HG03196 (cell line): ENCODE results near the gene RNASE9.
"Not testable (repeated sequence)": the region's sequence is repeated elsewhere in the genome, so short reads cannot be mapped to it uniquely, and the experiment has no call there.

ENCODE experiments used
- ATAC-seq: cut with Tn5 transposase; IDR thresholded peaks from one replicate; pipeline ENCODE4 v1.9.1; 2021; ENCODE audit not compliant: unreplicated experiment

Gene RNASE9

GRCh38 chr14:20524027-20524426 is 36.8 kb downstream of the RNASE9 start:
- no peak for ATAC-seq

GRCh38 chr14:20522332-20522731 is 38.5 kb downstream of the RNASE9 start:
- ATAC-seq = no peak

- ATAC-seq = no peak
Observed at GRCh38 chr14:20516921-20517320, 43.9 kb downstream of the RNASE9 start.

GRCh38 chr14:20515846-20516245 is 45.0 kb downstream of the RNASE9 start:
- ATAC-seq = no peak

- ATAC-seq = no peak
Observed at GRCh38 chr14:20512177-20512905, 48.5 kb downstream of the RNASE9 start.

GRCh38 chr14:20508367-20508766 is 52.5 kb downstream of the RNASE9 start:
- no peak for ATAC-seq

GRCh38 chr14:20507537-20507936 is 53.3 kb downstream of the RNASE9 start:
- ATAC-seq = not testable (repeated sequence)

GRCh38 chr14:20506752-20507151 is 54.1 kb downstream of the RNASE9 start:
- not testable (repeated sequence) for ATAC-seq

GRCh38 chr14:20506276-20506675 is 54.6 kb downstream of the RNASE9 start:
- ATAC-seq = not testable (repeated sequence)
